Right cardiac atrium (tissue), 5 donors: ENCODE results near the gene PBX3. TPM values are rescaled to one million over a fixed set of nuclear protein-coding genes. Genes with fewer than 3 reads are reported as not detected.

Experiments
- ATAC-seq, 2 donors: fragments of 200-7000 bp; cut with Tn5 transposase; one replicate each; pipeline versions ENCODE4 v1.8.0 to v1.9.1; 2020; ENCODE audit warnings: moderate library complexity in 2 of 2, mild to moderate bottlenecking in 1 of 2
- DNase-seq, 3 donors: peaks; one replicate each; pipeline ENCODE4 v3.0.0-alpha.2; 2020
- H3K27ac ChIP-seq: one replicate; pipeline ENCODE4 v1.5.1; 2013; ENCODE audit warnings: mild to moderate bottlenecking, low read length, control low read depth, moderate library complexity
- H3K27me3 ChIP-seq: one replicate; pipeline ENCODE4 v1.6.1; 2013; ENCODE audit not compliant: control insufficient read depth, insufficient read depth
- H3K4me1 ChIP-seq: one replicate; pipeline ENCODE4 v1.6.1; 2013; ENCODE audit warnings: low read length; ENCODE audit not compliant: control insufficient read depth, insufficient read depth
- H3K4me3 ChIP-seq: one replicate; pipeline ENCODE4 v1.5.1; 2013; ENCODE audit warnings: low read length, control low read depth
- H3K9me3 ChIP-seq: one replicate; pipeline ENCODE4 v1.6.1; 2013; ENCODE audit warnings: low read length; ENCODE audit not compliant: control insufficient read depth
- WGBS: extraction: QIAGEN DNeasy Blood & Tissue Kit; methylation state at CpG from one replicate; pipeline ENCODE4 v1.1.7; 2013; 5-methylcytosine and 5-hydroxymethylcytosine counted together
- intact Hi-C, 4 donors: fragments of 100-400 bp; cut with DNase I; formaldehyde crosslinking; loops; one replicate each; pipeline versions ENCODE4 v1.11.0 to v1.14.0; 2022 to 2023
- polyA plus RNA-seq: library from polyadenylated mRNA; stranded (reverse); fragments of 200-250 nt; gene quantifications from one replicate; pipeline ENCODE4 v1.2.3, GENCODE V29; 2013
- total RNA-seq, 4 donors: library from RNA; stranded (reverse); fragmentation: NEBNext Ultra II Directional; extraction: Animal tissue kit (Norgen Biotek cat#: 25700); gene quantifications; one replicate each; pipeline ENCODE4 v1.2.1, GENCODE V29; 2021
- donor health status: healthy with polysubstance abuse.
- donor health status: DM: no; HTN: yes; CAD: no.
- donor health status: DM: no; HTN: no; CAD: no.
- donor health status: DM: no; HTN: yes; CAD: no; lungs with severe emphysema.
- donor health status: DM: yes; HTN: yes; CAD: no.

The PBX3 gene
- total and polyA plus RNA-seq, 5 donors, result 47.6 to 107 (median 88.4) TPM

GRCh38 chr9:125904155-125904851 is 157.1 kb downstream of the PBX3 start:
- Histone ChIP-seq H3K4me3 (no peak overlapping the region), H3K9me3 (no peaks in the 10 kb centered on the region), H3K27ac (no peak overlapping the region), H3K27me3 (no peaks in the 10 kb centered on the region), H3K4me1 (no peaks in the 10 kb centered on the region)
- no peak for DNase-seq
- intact Hi-C loops, result no loop called here
- 69% methylated on average over 5 of the region's 5 CpGs for WGBS
- ATAC-seq, result peak in 1 of 2 donors; percentile 21

- Histone ChIP-seq H3K27ac (no peak overlapping the region), H3K4me3 (no peak overlapping the region), H3K27me3 (no peaks in the 10 kb centered on the region), H3K4me1 (no peaks in the 10 kb centered on the region), H3K9me3 (no peaks in the 10 kb centered on the region)
- DNase-seq (no peak), ATAC-seq (no peak)
- intact Hi-C loops, result no loop called here
- 23% methylated on average over 1 of the region's 1 CpG for WGBS
These were observed 159.0 kb downstream of the PBX3 start for GRCh38 chr9:125906144-125906543.

GRCh38 chr9:125906893-125907292 is 159.7 kb downstream of the PBX3 start:
- intact Hi-C loops, result no loop called here
- H3K27ac ChIP-seq, result no peak overlapping the region
- no peaks in the 10 kb centered on the region for H3K4me1 ChIP-seq
- no peaks in the 10 kb centered on the region for H3K9me3 ChIP-seq
- H3K4me3 ChIP-seq, result no peak overlapping the region
- ATAC-seq, result no peak
- 91% methylated on average over 1 of the region's 1 CpG for WGBS
- H3K27me3 ChIP-seq, result no peaks in the 10 kb centered on the region
- no peak for DNase-seq

- intact Hi-C loops, result no loop called here
- no peak overlapping the region for H3K27ac ChIP-seq
- no peaks in the 10 kb centered on the region for H3K4me1 ChIP-seq
- no peak overlapping the region for H3K4me3 ChIP-seq
- 74% methylated on average over 4 of the region's 4 CpGs for WGBS
- no peaks in the 10 kb centered on the region for H3K9me3 ChIP-seq
- DNase-seq (no peak), ATAC-seq (peak; percentile 14 to 20)
- no peaks in the 10 kb centered on the region for H3K27me3 ChIP-seq
These were observed 161.0 kb downstream of the PBX3 start for GRCh38 chr9:125908136-125908535.

- WGBS, result 90% methylated on average over 2 of the region's 2 CpGs
- DNase-seq (no peak), ATAC-seq (no peak)
- intact Hi-C loops, result no loop called here
- no peak overlapping the region for H3K4me3 ChIP-seq
- H3K4me1 ChIP-seq, result no peaks in the 10 kb centered on the region
- H3K27me3 ChIP-seq, result no peaks in the 10 kb centered on the region
- H3K27ac ChIP-seq, result no peak overlapping the region
- no peaks in the 10 kb centered on the region for H3K9me3 ChIP-seq
These were observed 161.8 kb downstream of the PBX3 start for GRCh38 chr9:125908966-125909365.

- H3K9me3 ChIP-seq, result no peaks in the 10 kb centered on the region
- H3K27me3 ChIP-seq, result no peaks in the 10 kb centered on the region
- no peak overlapping the region for H3K4me3 ChIP-seq
- H3K27ac ChIP-seq, result no peak overlapping the region
- DNase-seq (no peak), ATAC-seq (no peak)
- 79% methylated on average over 4 of the region's 4 CpGs for WGBS
- intact Hi-C loops, result no loop called here
- no peaks in the 10 kb centered on the region for H3K4me1 ChIP-seq
These were observed 162.3 kb downstream of the PBX3 start for GRCh38 chr9:125909459-125909858.

GRCh38 chr9:125910286-125910685 is 163.1 kb downstream of the PBX3 start:
- no peak for ATAC-seq
- no peak overlapping the region for H3K27ac ChIP-seq
- no peak overlapping the region for H3K4me3 ChIP-seq
- no peaks in the 10 kb centered on the region for H3K27me3 ChIP-seq
- no peak for DNase-seq
- intact Hi-C loops, result no loop called here
- H3K4me1 ChIP-seq, result no peaks in the 10 kb centered on the region
- H3K9me3 ChIP-seq, result no peaks in the 10 kb centered on the region
- 93% methylated on average over 7 of the region's 7 CpGs for WGBS

GRCh38 chr9:125911861-125912644 is 164.9 kb downstream of the PBX3 start:
- DNase-seq, result no peak
- no peak for ATAC-seq
- Histone ChIP-seq H3K27ac (no peak overlapping the region), H3K9me3 (no peaks in the 10 kb centered on the region), H3K4me3 (no peak overlapping the region), H3K4me1 (no peaks in the 10 kb centered on the region), H3K27me3 (no peaks in the 10 kb centered on the region)
- WGBS, result 83% methylated on average over 8 of the region's 8 CpGs
- intact Hi-C loops, result no loop called here

- Histone ChIP-seq H3K4me3 (no peak overlapping the region), H3K9me3 (no peaks in the 10 kb centered on the region), H3K27me3 (no peaks in the 10 kb centered on the region), H3K27ac (no peak overlapping the region), H3K4me1 (no peaks in the 10 kb centered on the region)
- no peak for DNase-seq
- intact Hi-C loops, result no loop called here
- no peak for ATAC-seq
These were observed 165.5 kb downstream of the PBX3 start for GRCh38 chr9:125912667-125913066.

- intact Hi-C loops, result no loop called here
- Histone ChIP-seq H3K4me1 (no peaks in the 10 kb centered on the region), H3K27ac (no peak overlapping the region), H3K4me3 (no peak overlapping the region), H3K27me3 (no peaks in the 10 kb centered on the region), H3K9me3 (no peaks in the 10 kb centered on the region)
- WGBS, result 76% methylated on average over 2 of the region's 2 CpGs
- DNase-seq (no peak), ATAC-seq (no peak)
These were observed 166.4 kb downstream of the PBX3 start for GRCh38 chr9:125913551-125913950.

GRCh38 chr9:125914411-125914810 is 167.2 kb downstream of the PBX3 start:
- ATAC-seq, result no peak
- no peaks in the 10 kb centered on the region for H3K4me1 ChIP-seq
- intact Hi-C loops, result no loop called here
- H3K9me3 ChIP-seq, result no peaks in the 10 kb centered on the region
- WGBS, result 89% methylated on average over 1 of the region's 1 CpG
- no peak for DNase-seq
- no peaks in the 10 kb centered on the region for H3K27me3 ChIP-seq
- no peak overlapping the region for H3K27ac ChIP-seq
- no peak overlapping the region for H3K4me3 ChIP-seq
